PC-9 (cell line): Measurements from ENCODE around the gene SBNO2.

Experiments used
- CTCF ChIP-seq: fragments of 200-600 bp; sonication (generic); conservative IDR thresholded peaks from 2 replicates; pipeline ENCODE4 v1.6.1; 2017; ENCODE audit warnings: mixed run types, antibody characterized with exemption, mild to moderate bottlenecking, moderate library complexity
- EZH2 ChIP-seq: fragments of 200-600 bp; sonication (generic); IDR thresholded peaks from 2 replicates; pipeline ENCODE4 v1.8.0; 2017; ENCODE audit warnings: antibody characterized with exemption, low read depth

- TF ChIP-seq CTCF, result no peak
- no peak for TF ChIP-seq EZH2
These were observed 65.6 kb downstream of the SBNO2 start for GRCh38 chr19:1108291-1109031.
